Smooth muscle cell (in vitro differentiated cells): ENCODE results near the gene HPCAL1. TPM values are rescaled to one million over a fixed set of nuclear protein-coding genes. Genes with fewer than 3 reads are reported as not detected.

Experiments used
- DNase-seq: peaks from one replicate; lab custom pipeline; 2025; ENCODE audit not compliant: unreplicated experiment; lab: John Stamatoyannopoulos, UW
- H2AFZ ChIP-seq: fragments of 200-600 bp; sonication (generic); 2 replicates; pipeline ENCODE4 v1.6.0; 2016; ENCODE audit warnings: antibody characterized with exemption, low read depth, mild to moderate bottlenecking
- H3F3A ChIP-seq: fragments of 200-600 bp; sonication (generic); 2 replicates; pipeline ENCODE4 v1.6.0; 2017; ENCODE audit warnings: antibody characterized with exemption, low read depth
- H3K27ac ChIP-seq: fragments of 200-600 bp; sonication (generic); 2 replicates; pipeline ENCODE4 v1.5.1; 2016; ENCODE audit warnings: low read depth, mild to moderate bottlenecking
- H3K27me3 ChIP-seq: fragments of 200-600 bp; sonication (generic); 2 replicates; pipeline ENCODE4 v1.6.1; 2016; ENCODE audit warnings: low read depth, mild to moderate bottlenecking
- H3K36me3 ChIP-seq: fragments of 200-600 bp; sonication (generic); 2 replicates; pipeline ENCODE4 v1.5.1; 2016; ENCODE audit warnings: low read depth
- H3K4me1 ChIP-seq: fragments of 200-600 bp; sonication (generic); 2 replicates; pipeline ENCODE4 v1.5.1; 2016; ENCODE audit warnings: low read depth
- H3K4me2 ChIP-seq: fragments of 200-600 bp; sonication (generic); 2 replicates; pipeline ENCODE4 v1.6.0; 2016; ENCODE audit warnings: mild to moderate bottlenecking
- H3K4me3 ChIP-seq: fragments of 200-600 bp; sonication (generic); 2 replicates; pipeline ENCODE4 v1.5.1; 2016; ENCODE audit warnings: mild to moderate bottlenecking
- H3K79me2 ChIP-seq: fragments of 200-600 bp; sonication (generic); 2 replicates; pipeline ENCODE4 v1.6.0; 2016; ENCODE audit warnings: low read depth, mild to moderate bottlenecking
- H3K9ac ChIP-seq: fragments of 200-600 bp; sonication (generic); 2 replicates; pipeline ENCODE4 v1.6.0; 2016; ENCODE audit warnings: low read depth
- H3K9me3 ChIP-seq: fragments of 200-600 bp; sonication (generic); replicated peaks from 2 replicates; pipeline ENCODE4 v1.5.1; 2016; ENCODE audit warnings: low read depth
- H4K20me1 ChIP-seq: fragments of 200-600 bp; sonication (generic); 2 replicates; pipeline ENCODE4 v1.6.0; 2016; ENCODE audit warnings: low read depth
- WGBS: methylation state at CpG from one replicate; pipeline ENCODE4 v1.1.7; 2016; ENCODE audit warnings: low lambda C conversion rate; 5-methylcytosine and 5-hydroxymethylcytosine counted together
- polyA plus RNA-seq: library from polyadenylated mRNA; unstranded; fragments of >200 nt; fragmentation: Nextera tagmentation; extraction: Ambion mirVana; gene quantifications from 2 replicates; pipeline ENCODE4 v1.2.1, GENCODE V29; 2016
- total RNA-seq: library from RNA; depleted of rRNA; stranded (reverse); fragments of >200 nt; gene quantifications from 2 replicates; pipeline ENCODE4 v1.2.3, GENCODE V29; 2014
- TF ChIP-seq, protein P1 (sequence below): fragments of 200-600 bp; sonication (generic); IDR thresholded peaks from 2 replicates; pipeline ENCODE4 v1.5.1; 2017; ENCODE audit warnings: borderline replicate concordance, mild to moderate bottlenecking, antibody characterized with exemption; ENCODE audit not compliant: insufficient read depth, poor library complexity, severe bottlenecking

The HPCAL1 gene
- total and polyA plus RNA-seq, 2 experiments from 2014 or later: 11.7 to 15.8 TPM

DNA sequence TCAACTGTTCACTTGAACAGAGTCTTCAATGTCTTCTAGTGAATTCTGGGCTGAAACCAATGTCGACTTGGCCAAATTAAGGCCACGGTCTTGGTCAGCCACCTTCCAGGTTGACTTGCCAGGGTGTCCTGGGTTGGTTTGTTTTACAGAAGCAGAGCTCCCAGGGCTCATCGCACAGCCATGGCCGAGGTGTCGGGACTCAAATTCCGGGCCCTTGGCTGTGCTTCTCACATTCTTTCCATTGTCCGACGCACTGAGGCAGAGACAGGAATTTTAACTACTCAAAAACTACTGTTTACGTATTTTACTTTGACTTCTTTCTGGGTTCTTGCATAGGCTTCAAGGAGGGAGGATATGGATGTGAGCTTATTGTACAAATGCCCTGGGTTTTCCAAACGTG lies 51.7 kb downstream of the HPCAL1 start:
- WGBS: 82% methylated on average over 10 of the region's 10 CpGs
- Histone ChIP-seq H3K4me3 (no peak overlapping the region), H3K4me2 (no peak overlapping the region), H2AFZ (no peak overlapping the region), H3K27me3 (no peaks in the 10 kb centered on the region), H3F3A (no peaks in the 10 kb centered on the region), H3K27ac (no peak overlapping the region), H4K20me1 (no peaks in the 10 kb centered on the region), H3K79me2 (no peaks in the 10 kb centered on the region), H3K4me1 (no peaks in the 10 kb centered on the region), H3K9me3 (no peaks in the 10 kb centered on the region), H3K9ac (no peak overlapping the region), H3K36me3 (no peaks in the 10 kb centered on the region)
- TF ChIP-seq, protein P1, sequence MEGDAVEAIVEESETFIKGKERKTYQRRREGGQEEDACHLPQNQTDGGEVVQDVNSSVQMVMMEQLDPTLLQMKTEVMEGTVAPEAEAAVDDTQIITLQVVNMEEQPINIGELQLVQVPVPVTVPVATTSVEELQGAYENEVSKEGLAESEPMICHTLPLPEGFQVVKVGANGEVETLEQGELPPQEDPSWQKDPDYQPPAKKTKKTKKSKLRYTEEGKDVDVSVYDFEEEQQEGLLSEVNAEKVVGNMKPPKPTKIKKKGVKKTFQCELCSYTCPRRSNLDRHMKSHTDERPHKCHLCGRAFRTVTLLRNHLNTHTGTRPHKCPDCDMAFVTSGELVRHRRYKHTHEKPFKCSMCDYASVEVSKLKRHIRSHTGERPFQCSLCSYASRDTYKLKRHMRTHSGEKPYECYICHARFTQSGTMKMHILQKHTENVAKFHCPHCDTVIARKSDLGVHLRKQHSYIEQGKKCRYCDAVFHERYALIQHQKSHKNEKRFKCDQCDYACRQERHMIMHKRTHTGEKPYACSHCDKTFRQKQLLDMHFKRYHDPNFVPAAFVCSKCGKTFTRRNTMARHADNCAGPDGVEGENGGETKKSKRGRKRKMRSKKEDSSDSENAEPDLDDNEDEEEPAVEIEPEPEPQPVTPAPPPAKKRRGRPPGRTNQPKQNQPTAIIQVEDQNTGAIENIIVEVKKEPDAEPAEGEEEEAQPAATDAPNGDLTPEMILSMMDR: no peak
- no peak for DNase-seq

- Histone ChIP-seq H3K36me3 (no peaks in the 10 kb centered on the region), H3K4me2 (no peak overlapping the region), H3K27ac (no peak overlapping the region), H3K79me2 (no peaks in the 10 kb centered on the region), H3F3A (no peaks in the 10 kb centered on the region), H3K4me3 (no peak overlapping the region), H3K9me3 (no peaks in the 10 kb centered on the region), H2AFZ (no peak overlapping the region), H4K20me1 (no peaks in the 10 kb centered on the region), H3K27me3 (no peaks in the 10 kb centered on the region), H3K9ac (no peak overlapping the region), H3K4me1 (peaks cover 2% of the 10 kb centered on the region)
- 91% methylated on average over 16 of the region's 16 CpGs for WGBS
- TF ChIP-seq, protein P1: no peak
- no peak for DNase-seq
Observed at GRCh38 chr2:10355471-10356438, 53.1 kb downstream of the HPCAL1 start.

DNA sequence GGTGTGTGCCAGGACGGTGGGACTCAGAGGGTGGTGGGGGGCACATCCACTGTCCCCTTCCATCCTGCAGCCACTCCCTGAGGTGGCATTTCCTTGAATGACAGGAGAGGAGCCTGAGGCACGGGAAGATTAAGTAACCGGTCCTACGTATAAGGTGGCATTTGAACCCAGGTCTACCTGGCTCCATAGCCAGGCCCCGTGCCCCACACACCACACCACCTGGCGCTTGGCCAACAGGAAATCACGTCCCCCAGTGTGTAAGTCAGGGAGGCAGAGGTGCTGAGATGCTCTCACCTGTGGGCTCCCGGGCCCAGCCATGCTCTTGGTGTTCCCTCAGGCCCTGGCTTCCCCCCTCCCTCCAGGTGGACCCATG lies 53.7 kb downstream of the HPCAL1 start:
- H2AFZ ChIP-seq: no peak overlapping the region
- DNase-seq: no peak
- H3K27ac ChIP-seq: no peak overlapping the region
- H3K9me3 ChIP-seq: no peaks in the 10 kb centered on the region
- H3F3A ChIP-seq: no peaks in the 10 kb centered on the region
- H3K4me3 ChIP-seq: no peak overlapping the region
- H3K79me2 ChIP-seq: no peaks in the 10 kb centered on the region
- H3K36me3 ChIP-seq: no peaks in the 10 kb centered on the region
- H3K9ac ChIP-seq: no peak overlapping the region
- TF ChIP-seq, protein P1: no peak
- WGBS: 97% methylated on average over 7 of the region's 8 CpGs
- H4K20me1 ChIP-seq: no peaks in the 10 kb centered on the region
- no peaks in the 10 kb centered on the region for H3K27me3 ChIP-seq
- H3K4me1 ChIP-seq: peaks cover 9% of the 10 kb centered on the region
- no peak overlapping the region for H3K4me2 ChIP-seq
